ENCODE results near the gene PTCHD4. TPM values are rescaled to one million over a fixed set of nuclear protein-coding genes. Genes with fewer than 3 reads are reported as not detected.

Gene PTCHD4
- total and polyA plus RNA-seq, 5 experiments from 2014 or later = not detected

DNA sequence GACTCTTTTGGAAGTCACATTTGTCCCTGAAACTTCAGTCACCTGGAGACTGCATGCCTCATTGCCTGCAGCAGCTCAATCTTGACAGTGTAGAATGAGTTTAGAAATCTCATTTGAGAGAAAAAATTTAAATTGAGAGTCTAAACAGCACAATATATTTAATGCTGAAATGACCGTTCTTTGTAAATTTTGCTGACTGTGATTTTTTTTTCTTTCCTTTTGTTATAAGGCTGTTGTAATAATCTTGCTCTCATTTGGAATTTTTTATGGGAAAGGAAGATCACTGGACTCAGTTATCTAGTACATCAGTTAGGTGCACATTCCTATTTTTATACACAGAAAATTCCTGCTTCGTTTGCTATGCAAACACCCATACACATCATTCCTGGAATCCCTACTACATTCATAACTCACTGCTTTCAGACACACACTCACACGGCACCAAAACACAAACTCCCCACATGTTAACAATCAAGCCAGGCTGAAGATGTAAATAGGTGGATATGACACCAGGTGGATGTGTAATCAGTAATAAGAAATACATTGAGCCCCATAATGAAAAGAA, 43.8 kb downstream of the PTCHD4 start:
- Mint-ChIP-seq H3K4me1 (peaks cover 0 to 9% (median 3%) of the 10 kb centered on the region in 4 donors), H3K36me3 (no peaks in the 10 kb centered on the region), H3K9me3 (peaks cover 0 to 5% (median 0%) of the 10 kb centered on the region in 9 donors), H3K4me3 (no peak overlapping the region), H3K27me3 (peaks cover 12 to 30% (median 28%) of the 10 kb centered on the region in 5 donors), H3K27ac (no peak overlapping the region)
- ATAC-seq = no peak
- POLR2A ChIA-PET = no interaction called here
- DNase-seq = no peak

DNA sequence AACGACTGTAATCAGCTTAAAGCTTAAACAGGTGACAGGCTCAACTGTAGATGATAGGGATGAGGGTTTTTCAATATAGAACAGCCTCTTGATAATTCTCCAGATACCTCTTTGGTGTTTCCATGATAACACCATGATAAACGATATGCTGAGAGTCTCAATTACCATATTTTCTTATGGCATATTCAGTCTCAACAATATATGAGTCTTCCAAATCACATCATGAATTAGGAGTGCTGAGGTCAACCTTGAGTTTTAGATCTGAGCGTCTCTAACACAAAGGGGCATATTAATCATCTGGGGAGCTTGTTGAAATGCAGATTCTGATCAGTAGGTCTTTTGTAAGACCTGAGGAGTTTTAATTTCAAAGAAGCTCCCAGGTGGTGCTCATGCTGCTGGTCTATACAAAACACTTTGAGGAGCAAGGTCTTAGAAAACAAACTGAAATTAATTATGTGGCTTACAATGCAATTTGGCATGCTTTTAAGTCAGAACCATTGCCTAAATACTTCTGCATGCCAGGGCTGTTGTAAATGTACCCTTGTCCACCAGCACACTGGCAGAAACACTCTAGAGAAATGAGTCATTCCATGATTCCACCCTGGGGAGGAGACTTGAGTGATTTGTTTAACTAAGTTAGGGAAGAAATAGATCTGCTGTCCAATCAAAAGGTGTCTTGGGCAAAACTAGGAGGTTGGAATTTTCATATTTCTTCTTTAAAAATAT, 49.6 kb downstream of the PTCHD4 start:
- no peak for DNase-seq
- no peak overlapping the region for H3K4me3 Mint-ChIP-seq
- H3K27ac Mint-ChIP-seq = no peak overlapping the region
- no peaks in the 10 kb centered on the region for H3K4me1 Mint-ChIP-seq
- no peak for ATAC-seq
- no peaks in the 10 kb centered on the region for H3K36me3 Mint-ChIP-seq
- POLR2A ChIA-PET = no interaction called here
- H3K27me3 Mint-ChIP-seq = peaks cover 0 to 14% (median 4%) of the 10 kb centered on the region in 5 donors
- H3K9me3 Mint-ChIP-seq = peaks cover 0 to 15% (median 0%) of the 10 kb centered on the region in 9 donors
